Hepatocyte (in vitro differentiated cells): ENCODE data around the gene EEF1G.

Source experiments
- EZH2 ChIP-seq: fragments of 200-600 bp; sonication (generic); IDR thresholded peaks from 2 replicates; pipeline ENCODE4 v1.6.1; 2016; ENCODE audit warnings: antibody characterized with exemption, mild to moderate bottlenecking, borderline replicate concordance
- EZH2phosphoT487 ChIP-seq: fragments of 200-600 bp; sonication (generic); IDR thresholded peaks from one replicate; pipeline ENCODE4 v1.6.1; 2018; ENCODE audit warnings: antibody characterized with exemption, mild to moderate bottlenecking, low read depth, moderate library complexity; ENCODE audit not compliant: unreplicated experiment, severe bottlenecking
- TF ChIP-seq, protein P1 (sequence below): fragments of 200-600 bp; sonication (generic); IDR thresholded peaks from 2 replicates; pipeline ENCODE4 v1.5.1; 2016; ENCODE audit warnings: antibody characterized with exemption, mild to moderate bottlenecking; ENCODE audit not compliant: poor library complexity

DNA sequence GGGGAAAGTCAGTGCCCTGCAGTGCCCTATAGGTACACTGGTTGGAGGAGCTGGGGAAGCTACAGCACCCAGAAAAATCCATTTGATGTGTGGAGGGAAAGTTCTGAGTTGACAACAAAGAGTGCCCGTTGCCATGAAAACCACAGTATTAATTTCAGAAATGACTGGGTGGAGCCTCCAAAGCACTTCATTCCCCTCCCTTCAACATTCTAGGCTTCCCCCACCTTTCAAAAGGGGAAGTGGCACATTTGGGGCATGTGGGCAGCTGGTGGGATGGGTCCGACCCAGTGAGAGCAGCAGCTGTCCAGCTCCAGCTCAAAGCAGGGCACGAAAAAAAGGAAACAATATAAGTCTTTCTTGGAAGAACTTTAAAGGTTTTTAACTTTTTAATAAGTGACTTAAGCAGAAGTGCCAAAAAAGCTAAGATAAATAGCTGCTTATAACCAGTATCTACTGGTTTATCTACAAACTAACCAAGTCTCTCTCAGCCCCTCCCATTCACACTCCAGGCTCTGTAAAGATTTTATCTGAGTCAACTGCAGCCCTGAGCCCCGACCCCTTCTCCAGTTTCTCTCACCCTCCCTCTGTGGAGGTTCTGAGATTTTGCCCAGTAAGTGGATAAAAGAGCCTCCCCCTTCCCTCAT lies 18.1 kb downstream of the EEF1G start:
- TF ChIP-seq, protein P1, sequence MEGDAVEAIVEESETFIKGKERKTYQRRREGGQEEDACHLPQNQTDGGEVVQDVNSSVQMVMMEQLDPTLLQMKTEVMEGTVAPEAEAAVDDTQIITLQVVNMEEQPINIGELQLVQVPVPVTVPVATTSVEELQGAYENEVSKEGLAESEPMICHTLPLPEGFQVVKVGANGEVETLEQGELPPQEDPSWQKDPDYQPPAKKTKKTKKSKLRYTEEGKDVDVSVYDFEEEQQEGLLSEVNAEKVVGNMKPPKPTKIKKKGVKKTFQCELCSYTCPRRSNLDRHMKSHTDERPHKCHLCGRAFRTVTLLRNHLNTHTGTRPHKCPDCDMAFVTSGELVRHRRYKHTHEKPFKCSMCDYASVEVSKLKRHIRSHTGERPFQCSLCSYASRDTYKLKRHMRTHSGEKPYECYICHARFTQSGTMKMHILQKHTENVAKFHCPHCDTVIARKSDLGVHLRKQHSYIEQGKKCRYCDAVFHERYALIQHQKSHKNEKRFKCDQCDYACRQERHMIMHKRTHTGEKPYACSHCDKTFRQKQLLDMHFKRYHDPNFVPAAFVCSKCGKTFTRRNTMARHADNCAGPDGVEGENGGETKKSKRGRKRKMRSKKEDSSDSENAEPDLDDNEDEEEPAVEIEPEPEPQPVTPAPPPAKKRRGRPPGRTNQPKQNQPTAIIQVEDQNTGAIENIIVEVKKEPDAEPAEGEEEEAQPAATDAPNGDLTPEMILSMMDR, result no peak
- no peak for TF ChIP-seq EZH2phosphoT487
- TF ChIP-seq EZH2, result no peak
